ENCODE measurements around the gene HECTD3.

DNA sequence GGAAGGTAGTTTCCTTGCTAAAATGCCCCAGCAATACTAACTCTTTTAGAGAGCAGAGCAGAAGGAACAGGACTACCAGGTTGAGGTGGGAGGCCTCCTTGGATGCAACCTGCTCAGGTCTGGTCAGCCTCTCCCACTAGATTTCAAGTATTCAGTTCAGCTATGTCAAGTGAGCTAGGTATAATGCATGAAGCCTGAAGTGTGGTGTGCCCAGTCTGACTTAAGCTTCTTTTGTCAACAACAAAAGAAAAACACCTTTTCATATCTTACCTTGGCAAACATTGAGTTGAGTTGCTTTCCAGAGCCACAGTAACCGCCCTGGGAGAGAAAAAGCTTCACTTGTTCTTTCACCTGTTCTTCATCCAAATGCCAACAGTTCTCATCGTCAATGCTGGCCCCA, 48.7 kb upstream of the HECTD3 start:
- TF ChIP-seq, protein P1, sequence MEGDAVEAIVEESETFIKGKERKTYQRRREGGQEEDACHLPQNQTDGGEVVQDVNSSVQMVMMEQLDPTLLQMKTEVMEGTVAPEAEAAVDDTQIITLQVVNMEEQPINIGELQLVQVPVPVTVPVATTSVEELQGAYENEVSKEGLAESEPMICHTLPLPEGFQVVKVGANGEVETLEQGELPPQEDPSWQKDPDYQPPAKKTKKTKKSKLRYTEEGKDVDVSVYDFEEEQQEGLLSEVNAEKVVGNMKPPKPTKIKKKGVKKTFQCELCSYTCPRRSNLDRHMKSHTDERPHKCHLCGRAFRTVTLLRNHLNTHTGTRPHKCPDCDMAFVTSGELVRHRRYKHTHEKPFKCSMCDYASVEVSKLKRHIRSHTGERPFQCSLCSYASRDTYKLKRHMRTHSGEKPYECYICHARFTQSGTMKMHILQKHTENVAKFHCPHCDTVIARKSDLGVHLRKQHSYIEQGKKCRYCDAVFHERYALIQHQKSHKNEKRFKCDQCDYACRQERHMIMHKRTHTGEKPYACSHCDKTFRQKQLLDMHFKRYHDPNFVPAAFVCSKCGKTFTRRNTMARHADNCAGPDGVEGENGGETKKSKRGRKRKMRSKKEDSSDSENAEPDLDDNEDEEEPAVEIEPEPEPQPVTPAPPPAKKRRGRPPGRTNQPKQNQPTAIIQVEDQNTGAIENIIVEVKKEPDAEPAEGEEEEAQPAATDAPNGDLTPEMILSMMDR (IDR thresholded peaks at IDR 0.05), result no peak
- TF ChIP-seq POLR2A (IDR thresholded peaks at IDR 0.05), result no peak

All from Peyer's patch (tissue), 4 donors.